Measurements from ENCODE around the gene ARID2. TPM values are rescaled to one million over a fixed set of nuclear protein-coding genes. Genes with fewer than 3 reads are reported as not detected.

Gene ARID2
- total RNA-seq, 4 donors from 2014 or later = 27.7 to 46.5 (median 35.4) TPM

DNA sequence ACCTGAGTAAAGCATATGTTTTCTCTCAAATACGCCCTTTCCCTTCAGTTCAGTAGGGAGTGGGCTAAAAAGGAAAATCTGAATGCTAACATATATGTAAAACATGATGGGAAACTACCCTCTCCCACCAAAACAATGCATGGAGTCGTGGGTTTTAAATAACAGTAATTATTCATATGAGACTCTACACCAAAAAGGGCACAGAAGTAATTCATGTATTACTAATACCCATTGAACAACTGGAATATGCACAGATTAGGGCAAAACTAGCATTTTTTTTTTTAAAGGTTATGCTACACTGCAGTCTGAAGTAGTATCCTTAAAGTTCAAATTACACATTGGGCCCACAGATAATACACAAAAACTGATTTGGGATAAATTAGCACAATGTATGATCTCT lies 8.1 kb upstream of the ARID2 start:
- TF ChIP-seq, protein P1, sequence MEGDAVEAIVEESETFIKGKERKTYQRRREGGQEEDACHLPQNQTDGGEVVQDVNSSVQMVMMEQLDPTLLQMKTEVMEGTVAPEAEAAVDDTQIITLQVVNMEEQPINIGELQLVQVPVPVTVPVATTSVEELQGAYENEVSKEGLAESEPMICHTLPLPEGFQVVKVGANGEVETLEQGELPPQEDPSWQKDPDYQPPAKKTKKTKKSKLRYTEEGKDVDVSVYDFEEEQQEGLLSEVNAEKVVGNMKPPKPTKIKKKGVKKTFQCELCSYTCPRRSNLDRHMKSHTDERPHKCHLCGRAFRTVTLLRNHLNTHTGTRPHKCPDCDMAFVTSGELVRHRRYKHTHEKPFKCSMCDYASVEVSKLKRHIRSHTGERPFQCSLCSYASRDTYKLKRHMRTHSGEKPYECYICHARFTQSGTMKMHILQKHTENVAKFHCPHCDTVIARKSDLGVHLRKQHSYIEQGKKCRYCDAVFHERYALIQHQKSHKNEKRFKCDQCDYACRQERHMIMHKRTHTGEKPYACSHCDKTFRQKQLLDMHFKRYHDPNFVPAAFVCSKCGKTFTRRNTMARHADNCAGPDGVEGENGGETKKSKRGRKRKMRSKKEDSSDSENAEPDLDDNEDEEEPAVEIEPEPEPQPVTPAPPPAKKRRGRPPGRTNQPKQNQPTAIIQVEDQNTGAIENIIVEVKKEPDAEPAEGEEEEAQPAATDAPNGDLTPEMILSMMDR (IDR thresholded peaks at IDR 0.05; ENCODE audit: low read depth) = no peak

DNA sequence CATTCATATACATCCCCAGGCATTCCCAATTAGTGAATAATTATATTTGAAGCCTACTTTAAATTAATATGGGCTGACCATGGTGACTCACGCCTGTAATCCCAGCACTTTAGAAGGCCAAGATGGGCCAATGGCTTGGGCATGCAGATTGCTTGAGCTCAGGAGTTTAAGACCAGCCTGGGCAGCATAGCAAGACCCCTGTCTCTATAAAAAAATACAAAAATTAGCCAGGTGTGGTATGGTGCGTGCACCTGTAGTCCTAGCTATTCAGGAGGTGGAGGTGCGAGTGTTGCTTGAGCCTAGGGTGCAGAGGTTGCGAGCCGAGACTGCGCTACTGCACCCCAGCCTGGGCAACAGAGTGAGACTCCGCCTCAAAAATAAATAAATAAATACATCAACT lies 7.6 kb upstream of the ARID2 start:
- TF ChIP-seq, protein P1 (IDR thresholded peaks at IDR 0.05; ENCODE audit: low read depth) = no peak

DNA sequence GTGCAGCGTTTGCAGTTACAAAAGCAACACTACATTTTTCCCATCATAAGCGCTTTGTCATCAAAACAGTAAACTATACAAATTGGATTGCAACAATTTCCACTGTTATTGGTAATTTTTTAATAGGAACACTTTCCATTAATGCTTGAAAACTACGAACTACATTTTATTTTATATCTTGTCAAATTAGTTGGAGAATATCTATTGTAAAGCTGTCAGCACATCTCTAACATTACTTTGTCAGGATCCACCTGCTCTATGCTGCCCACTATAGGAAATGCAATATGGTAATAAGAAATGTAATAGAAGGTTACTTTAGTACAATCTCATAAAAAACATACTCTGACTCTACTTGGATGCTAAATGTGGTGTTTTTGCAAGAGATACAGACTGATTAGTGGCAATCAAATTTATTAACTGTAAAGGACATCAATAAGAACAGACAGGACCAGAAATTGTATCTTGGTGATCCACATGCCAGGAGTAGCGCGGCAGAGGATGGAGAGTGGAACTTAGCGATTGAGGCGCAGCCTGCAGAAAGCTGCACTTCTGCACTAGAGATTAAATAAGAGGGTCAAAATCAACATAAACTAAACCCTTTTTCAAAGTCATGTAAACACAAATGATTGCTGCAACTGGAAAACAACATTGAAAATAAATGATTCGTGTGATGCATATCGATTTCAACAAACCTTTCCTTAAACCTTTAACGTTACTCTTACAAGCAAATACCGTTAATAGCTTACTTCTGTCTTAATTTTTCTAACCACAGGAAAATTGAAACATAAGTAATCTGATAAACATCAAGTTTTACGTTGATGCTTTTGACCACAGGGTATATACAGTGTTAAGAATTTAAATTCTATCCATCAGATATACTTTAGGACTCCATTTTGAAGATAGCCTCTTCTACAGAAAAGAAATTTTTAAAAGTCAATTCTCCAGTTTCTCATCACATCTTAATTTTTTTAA lies 3.6 kb upstream of the ARID2 start:
- TF ChIP-seq, protein P1 (IDR thresholded peaks at IDR 0.05; ENCODE audit: low read depth) = no peak

DNA sequence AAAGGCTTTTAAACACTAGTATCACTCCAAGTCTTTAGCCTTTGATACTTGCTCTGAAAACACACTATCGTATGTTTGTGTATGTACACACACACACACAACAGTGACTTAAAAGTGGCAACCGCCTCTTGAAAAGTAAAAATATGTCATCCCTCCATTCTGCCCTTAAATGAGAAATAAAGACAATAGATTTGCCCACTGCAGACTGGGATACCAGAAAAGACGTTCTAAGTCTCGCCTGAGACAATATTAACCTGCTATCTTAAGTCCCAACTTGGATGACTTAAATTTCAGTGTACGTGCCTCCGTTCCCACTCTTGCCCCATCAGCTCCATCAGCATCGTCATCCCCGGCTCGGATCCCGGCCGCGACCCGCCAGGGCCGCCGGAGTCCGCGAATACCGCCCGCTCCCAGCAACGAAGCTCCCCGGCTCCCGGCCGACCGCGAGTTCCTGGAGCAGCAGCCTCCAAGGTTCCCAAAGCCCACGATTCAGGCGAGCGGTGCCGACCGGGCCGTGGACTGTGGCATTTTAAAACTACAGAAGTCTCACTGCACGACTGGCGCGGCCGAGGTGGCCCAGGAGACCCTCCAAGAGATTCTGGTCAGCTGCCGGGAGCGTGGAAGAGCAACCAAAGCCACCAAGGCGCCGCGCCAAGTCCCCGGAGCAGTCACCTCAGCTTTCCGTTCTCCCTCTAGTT lies 2.8 kb upstream of the ARID2 start:
- TF ChIP-seq, protein P1 (IDR thresholded peaks at IDR 0.05; ENCODE audit: low read depth) = no peak

DNA sequence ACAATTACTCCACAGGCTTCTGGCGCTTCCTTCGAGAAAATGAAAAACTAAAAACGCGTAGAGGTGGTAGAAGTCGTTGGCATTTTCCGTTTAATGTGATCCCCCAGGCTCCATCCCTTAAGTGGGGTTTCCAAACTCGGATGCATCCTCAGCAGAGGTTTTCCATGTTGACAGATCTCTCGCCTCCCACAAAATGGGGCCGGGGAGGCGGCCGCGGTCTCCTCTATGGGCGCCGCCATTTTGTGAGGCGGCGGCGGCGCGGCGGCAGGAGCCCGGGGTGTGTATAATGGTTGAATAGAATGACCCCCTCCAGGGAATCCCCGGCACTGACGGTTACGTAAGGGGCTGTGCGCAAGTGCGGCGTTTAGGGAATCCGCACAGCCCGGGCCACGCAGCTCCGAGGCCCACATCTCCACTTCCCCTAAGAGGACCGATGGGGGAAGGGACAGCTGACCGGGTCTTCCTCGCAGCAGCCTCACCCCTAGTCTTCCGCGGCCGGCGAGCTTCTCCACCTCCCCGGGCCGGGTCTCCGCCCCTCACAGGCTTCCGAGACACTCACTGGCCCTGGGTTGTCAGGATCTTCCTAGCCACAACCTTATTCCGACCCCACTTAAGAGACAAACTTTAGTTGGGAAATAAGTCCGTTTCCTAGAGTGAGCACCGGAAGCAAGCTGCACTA lies 2.1 kb upstream of the ARID2 start:
- TF ChIP-seq, protein P1 (IDR thresholded peaks at IDR 0.05; ENCODE audit: low read depth) = no peak

DNA sequence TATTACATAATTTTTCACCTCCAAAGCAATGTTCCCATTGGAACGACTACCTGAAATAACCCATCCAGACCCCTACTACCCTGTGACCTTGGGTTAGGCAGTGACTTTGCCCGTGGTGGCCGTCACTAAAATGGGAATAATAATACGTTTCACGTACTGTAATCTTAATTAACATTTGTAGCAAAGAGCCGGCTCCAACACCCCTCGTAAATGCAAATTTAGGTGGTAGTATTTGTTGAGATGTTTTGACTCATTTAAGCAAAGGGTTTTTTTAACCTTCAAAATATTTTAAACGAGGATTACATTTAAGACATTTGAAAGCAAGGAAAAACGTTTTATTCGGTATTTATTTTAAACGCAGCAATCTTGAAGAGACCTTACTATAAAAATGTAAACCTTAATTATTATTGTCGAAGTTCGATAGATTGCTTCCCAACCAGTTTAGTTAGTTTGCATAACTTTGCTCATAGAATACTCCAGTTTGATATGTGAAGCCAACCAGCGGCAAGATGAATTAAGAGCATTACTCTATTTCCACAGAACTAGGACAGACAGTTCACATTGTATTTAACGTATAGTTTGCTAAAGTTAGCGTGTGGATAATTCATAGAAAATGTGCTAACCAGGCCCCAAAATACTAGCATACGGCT lies 1.4 kb upstream of the ARID2 start:
- TF ChIP-seq, protein P1 (IDR thresholded peaks at IDR 0.05; ENCODE audit: low read depth) = no peak
